SK-N-SH (cell line): Measurements from ENCODE around the gene LTA4H. TPM values are rescaled to one million over a fixed set of nuclear protein-coding genes. Genes with fewer than 3 reads are reported as not detected.

ENCODE experiments used
- CTCF ChIA-PET: fragments of 300-600, 350-600 bp; formaldehyde crosslinking; extraction: SDS; loops from one replicate; lab custom pipeline; 2021; lab: Yijun Ruan, JAX
- POLR2A ChIA-PET: fragments of 350-600 bp; sonication (Branson Sonifier 250); formaldehyde crosslinking; extraction: SDS; loops from one replicate; lab custom pipeline; 2020; ENCODE audit warnings: antibody characterized with exemption, inconsistent platforms; lab: Yijun Ruan, JAX
- DNase-seq: peaks from one replicate; pipeline ENCODE4 v3.0.0; 2012
- H2AFZ ChIP-seq: fragments of 200-600 bp; sonication (generic); 2 replicates; pipeline ENCODE4 v1.8.1; 2016; ENCODE audit warnings: antibody characterized with exemption, mild to moderate bottlenecking, low read depth
- H3F3A ChIP-seq: fragments of 200-600 bp; sonication (generic); replicated peaks from 2 replicates; pipeline ENCODE3; 2016; ENCODE audit warnings: antibody characterized with exemption, mild to moderate bottlenecking; ENCODE audit not compliant: insufficient read depth
- H3K27ac ChIP-seq, 2 experiments: fragments of 200-500 bp in 1 of 2; fragments of 200-600 bp in 1 of 2; sonication (Bioruptor generic) in 1 of 2; sonication (generic), shearing (Covaris generic) in 1 of 2; 2 replicates each; pipeline versions ENCODE4 v1.5.1 to v1.6.1; 2014 to 2016; ENCODE audit warnings: low read depth in 2 of 2, inconsistent platforms in 1 of 2, low read length in 1 of 2, mild to moderate bottlenecking in 1 of 2, mixed read lengths in 1 of 2
- H3K27me3 ChIP-seq: fragments of 200-600 bp; sonication (generic), shearing (Covaris generic); 2 replicates; pipeline ENCODE4 v1.6.1; 2016; ENCODE audit warnings: mixed run types; ENCODE audit not compliant: insufficient read depth
- H3K36me3 ChIP-seq, 2 experiments: fragments of 200-500 bp in 1 of 2; fragments of 200-600 bp in 1 of 2; sonication (Bioruptor generic) in 1 of 2; sonication (generic) in 1 of 2; replicated peaks in 1 of 2; 2 replicates each; pipeline versions ENCODE3 to v1.5.1; 2014 to 2016; ENCODE audit warnings: low read length in 1 of 2, mild to moderate bottlenecking in 1 of 2; ENCODE audit not compliant: insufficient read depth in 2 of 2, control insufficient read depth in 1 of 2
- H3K4me1 ChIP-seq, 2 experiments: fragments of 200-500 bp in 1 of 2; fragments of 200-600 bp in 1 of 2; sonication (Bioruptor generic) in 1 of 2; sonication (generic), shearing (Covaris generic) in 1 of 2; 2 replicates each; pipeline versions ENCODE4 v1.5.1 to v1.6.1; 2014 to 2016; ENCODE audit warnings: low read depth in 1 of 2, low read length in 1 of 2, mixed run types in 1 of 2; ENCODE audit not compliant: insufficient read depth in 2 of 2, control insufficient read depth in 1 of 2
- H3K4me2 ChIP-seq: fragments of 200-600 bp; sonication (generic), shearing (Covaris generic); 2 replicates; pipeline ENCODE4 v1.6.1; 2017; ENCODE audit warnings: mixed run types
- H3K4me3 ChIP-seq, 2 experiments: fragments of 200-500 bp in 1 of 2; fragments of 200-600 bp in 1 of 2; sonication (Bioruptor generic) in 1 of 2; sonication (generic), shearing (Covaris generic) in 1 of 2; 2 replicates each; pipeline versions ENCODE4 v1.5.1 to v1.8.1; 2014 to 2016; ENCODE audit warnings: low read depth in 2 of 2, inconsistent platforms in 1 of 2, low read length in 1 of 2, mild to moderate bottlenecking in 1 of 2, mixed read lengths in 1 of 2, moderate library complexity in 1 of 2
- H3K79me2 ChIP-seq: fragments of 200-600 bp; sonication (generic); 2 replicates; pipeline ENCODE4 v1.8.1; 2017; ENCODE audit warnings: mild to moderate bottlenecking; ENCODE audit not compliant: insufficient read depth
- H3K9ac ChIP-seq: fragments of 200-600 bp; sonication (generic); 2 replicates; pipeline ENCODE4 v1.6.1; 2017; ENCODE audit warnings: mixed run types
- H3K9me2 ChIP-seq: fragments of 200-600 bp; sonication (generic); 2 replicates; pipeline ENCODE4 v1.6.1; 2017; ENCODE audit warnings: mixed run types
- H3K9me3 ChIP-seq: fragments of 200-600 bp; sonication (generic); 2 replicates; pipeline ENCODE4 v1.6.1; 2017; ENCODE audit warnings: mixed run types, mild to moderate bottlenecking, moderate library complexity
- H4K20me1 ChIP-seq: fragments of 200-600 bp; sonication (generic); 2 replicates; pipeline ENCODE4 v1.6.1; 2017; ENCODE audit warnings: mild to moderate bottlenecking, mixed run types; ENCODE audit not compliant: insufficient read depth
- CHD2 ChIP-seq: fragments of 150-350 bp; IDR thresholded peaks from 2 replicates; pipeline ENCODE4 v1.6.1; 2018; ENCODE audit warnings: low read length; ENCODE audit not compliant: partially characterized antibody
- CTCF ChIP-seq: fragments of 200-600 bp; sonication (generic); IDR thresholded peaks from 2 replicates; pipeline ENCODE4 v1.6.1; 2017; ENCODE audit warnings: antibody characterized with exemption, mild to moderate bottlenecking, moderate library complexity
- ELF1 ChIP-seq: IDR thresholded peaks from 2 replicates; pipeline ENCODE4 v1.4.0; 2012
- EZH2phosphoT487 ChIP-seq: fragments of 200-600 bp; sonication (generic); IDR thresholded peaks from 2 replicates; pipeline ENCODE4 v1.6.1; 2017; ENCODE audit warnings: low read depth, mixed run types, mild to moderate bottlenecking, antibody characterized with exemption, moderate library complexity, borderline replicate concordance
- FOSL2 ChIP-seq: IDR thresholded peaks from 2 replicates; pipeline ENCODE4 v1.4.0; 2012; ENCODE audit warnings: low read depth, mild to moderate bottlenecking, moderate library complexity, borderline replicate concordance
- FOXM1 ChIP-seq: IDR thresholded peaks from 2 replicates; pipeline ENCODE4 v1.4.0; 2012; ENCODE audit warnings: low read depth, mild to moderate bottlenecking
- GATA2 ChIP-seq: sonication (generic); formaldehyde crosslinking; IDR thresholded peaks from 2 replicates; pipeline ENCODE4 v1.5.0; 2020; ENCODE audit warnings: mild to moderate bottlenecking, missing genetic modification reagents
- IRF3 ChIP-seq: fragments of 150-350 bp; IDR thresholded peaks from 2 replicates; pipeline ENCODE4 v1.6.1; 2016; ENCODE audit warnings: mild to moderate bottlenecking, low read depth, low read length
- JUND ChIP-seq: IDR thresholded peaks from 2 replicates; pipeline ENCODE4 v1.4.0; 2012
- MEF2A ChIP-seq: IDR thresholded peaks from 2 replicates; pipeline ENCODE4 v1.4.0; 2012; ENCODE audit warnings: low read depth, borderline replicate concordance
- NFIC ChIP-seq: IDR thresholded peaks from 2 replicates; pipeline ENCODE4 v1.4.0; 2012; ENCODE audit warnings: borderline replicate concordance
- PBX3 ChIP-seq: IDR thresholded peaks from 2 replicates; pipeline ENCODE4; 2012
- POLR2AphosphoS5 ChIP-seq: IDR thresholded peaks from 2 replicates; pipeline ENCODE4 v1.6.1; 2012; ENCODE audit warnings: low read depth, low read length
- RAD21 ChIP-seq: IDR thresholded peaks from 2 replicates; pipeline ENCODE4 v1.6.1; 2012; ENCODE audit warnings: mild to moderate bottlenecking, low read length
- RCOR1 ChIP-seq: fragments of 150-350 bp; IDR thresholded peaks from 2 replicates; pipeline ENCODE4 v1.6.1; 2017; ENCODE audit warnings: antibody characterized with exemption, low read length
- REST ChIP-seq: IDR thresholded peaks from 2 replicates; pipeline ENCODE4 v1.6.1; 2012; ENCODE audit warnings: mild to moderate bottlenecking, low read depth, low read length, moderate library complexity
- RFX5 ChIP-seq: IDR thresholded peaks from 2 replicates; pipeline ENCODE4 v1.6.1; 2012; ENCODE audit warnings: mild to moderate bottlenecking, improper control_type of control experiment, low read length
- RXRA ChIP-seq: IDR thresholded peaks from 2 replicates; pipeline ENCODE4 v1.4.0; 2012; ENCODE audit warnings: low read depth, mild to moderate bottlenecking, borderline replicate concordance
- SIN3A ChIP-seq: IDR thresholded peaks from 2 replicates; pipeline ENCODE4 v1.6.1; 2012; ENCODE audit warnings: low read depth, mild to moderate bottlenecking, low read length, moderate library complexity, borderline replicate concordance
- SMC3 ChIP-seq: IDR thresholded peaks from 2 replicates; pipeline ENCODE4 v1.6.1; 2012; ENCODE audit warnings: low read depth, low read length, improper control_type of control experiment
- TAF1 ChIP-seq: IDR thresholded peaks from 2 replicates; pipeline ENCODE4 v1.6.1; 2012; ENCODE audit warnings: low read depth, mild to moderate bottlenecking, low read length, moderate library complexity, borderline replicate concordance
- TEAD4 ChIP-seq: IDR thresholded peaks from 2 replicates; pipeline ENCODE4 v1.4.0; 2012; ENCODE audit warnings: mild to moderate bottlenecking, borderline replicate concordance; ENCODE audit not compliant: insufficient read depth
- WGBS: methylation state at CpG from one replicate; pipeline ENCODE4 v1.1.6; 2017; ENCODE audit warnings: low lambda C conversion rate; 5-methylcytosine and 5-hydroxymethylcytosine counted together
- polyA plus RNA-seq, 3 experiments: library from polyadenylated mRNA; depleted of rRNA; stranded (reverse); fragments of >200 nt; gene quantifications; 2 replicates each; pipeline ENCODE4 v1.2.3, GENCODE V29; 2012

Gene LTA4H
- polyA plus RNA-seq, 1 of the 3 experiments (the other 2 are of a cell fraction): 55.9 TPM

GRCh38 chr12:96064966-96065365 is 29.6 kb upstream of the LTA4H start:
- ChIA-PET CTCF (interaction anchor here (0.6 to 3.5 kb wide), 7 partner anchors 26 to 452 kb away, joined by 3 to 20 read pairs (median 4); partner anchors contain the start of gene CFAP54), POLR2A (no interaction called here)
- Histone ChIP-seq H3K9me2 (no peaks in the 10 kb centered on the region), H3K36me3 (no peaks in the 10 kb centered on the region), H3K79me2 (no peaks in the 10 kb centered on the region), H3K27ac (no peak overlapping the region), H3K4me1 (0 out of 4 replicates have a peak, but pooled peaks cover 0 to 4% of the 10 kb centered on the region in 2 experiments), H3K4me3 (no peak overlapping the region), H2AFZ (no peak overlapping the region), H3K4me2 (no peak overlapping the region), H3K27me3 (no peaks in the 10 kb centered on the region), H3K9me3 (no peaks in the 10 kb centered on the region), H3K9ac (no peak overlapping the region), H4K20me1 (no peaks in the 10 kb centered on the region), H3F3A (no peaks in the 10 kb centered on the region)
- no peak for DNase-seq
- 83% methylated on average over 5 of the region's 5 CpGs for WGBS
- TF ChIP-seq PBX3: no peak
- TF ChIP-seq EZH2phosphoT487: no peak
- no peak for TF ChIP-seq RFX5
- TF ChIP-seq JUND: no peak
- TF ChIP-seq RXRA: no peak
- TF ChIP-seq POLR2AphosphoS5: no peak
- TF ChIP-seq TAF1: no peak
- TF ChIP-seq TEAD4: no peak
- no peak for TF ChIP-seq MEF2A
- TF ChIP-seq GATA2 (CRISPR knock-in tag): no peak
- no peak for TF ChIP-seq SMC3
- no peak for TF ChIP-seq ELF1
- TF ChIP-seq NFIC: no peak
- no peak for TF ChIP-seq SIN3A
- no peak for TF ChIP-seq CHD2

GRCh38 chr12:96064271-96064670 is 28.9 kb upstream of the LTA4H start:
- Histone ChIP-seq H3K27ac (no peak overlapping the region), H3K79me2 (no peaks in the 10 kb centered on the region), H3K36me3 (no peaks in the 10 kb centered on the region), H3K27me3 (no peaks in the 10 kb centered on the region), H3K4me2 (no peak overlapping the region), H4K20me1 (no peaks in the 10 kb centered on the region), H3F3A (no peaks in the 10 kb centered on the region), H3K9ac (no peak overlapping the region), H3K4me3 (no peak overlapping the region), H2AFZ (no peak overlapping the region), H3K4me1 (0 out of 4 replicates have a peak, but pooled peaks cover 0 to 4% of the 10 kb centered on the region in 2 experiments), H3K9me2 (no peaks in the 10 kb centered on the region), H3K9me3 (no peaks in the 10 kb centered on the region)
- ChIA-PET CTCF (interaction anchor here (0.9 to 3.5 kb wide), 4 partner anchors 145 to 452 kb away, joined by 4 to 20 read pairs (median 6); no protein-coding TSS in a partner anchor), POLR2A (no interaction called here)
- 89% methylated on average over 2 of the region's 2 CpGs for WGBS
- no peak for DNase-seq
- no peak for TF ChIP-seq RAD21
- TF ChIP-seq FOSL2: no peak
- no peak for TF ChIP-seq REST
- no peak for TF ChIP-seq IRF3
- no peak for TF ChIP-seq TEAD4
- TF ChIP-seq RCOR1: no peak
- no peak for TF ChIP-seq FOXM1
- TF ChIP-seq JUND: no peak
- no peak for TF ChIP-seq POLR2AphosphoS5
- no peak for TF ChIP-seq CTCF
